Hematopoietic multipotent progenitor cell treated with erythropoietin and hydrocortisone succinate and interleukin-3 and kit ligand, for 15 days (in vitro differentiated cells): ENCODE measurements around the gene GLS.
A peak's percentile ranks its signal among the peaks of the same experiment; 100 is the strongest.

Experiments used
- DNase-seq: peaks from one replicate; pipeline ENCODE4 v3.0.0-alpha.2; 2015; ENCODE audit warnings: low spot score

The GLS gene

DNA sequence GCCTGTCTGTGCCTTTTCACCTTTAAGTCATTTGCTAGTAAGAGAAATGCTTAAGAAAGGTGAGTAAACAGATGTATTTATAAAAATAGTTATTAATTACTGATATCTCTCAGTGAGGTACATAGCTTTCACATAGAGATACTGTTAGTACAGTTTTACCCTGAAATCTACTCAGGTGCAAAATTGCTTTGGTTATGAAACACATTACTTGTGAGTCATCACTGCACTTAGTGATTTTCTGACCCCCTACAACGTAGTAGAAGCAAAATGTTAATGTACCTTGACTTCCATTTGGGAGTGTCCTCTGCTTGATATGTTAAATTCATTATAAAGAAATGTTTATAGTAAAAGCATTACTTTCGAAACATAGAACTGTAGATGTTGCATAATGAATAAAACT, 6.5 kb downstream of the GLS start:
- DNase-seq = no peak

DNA sequence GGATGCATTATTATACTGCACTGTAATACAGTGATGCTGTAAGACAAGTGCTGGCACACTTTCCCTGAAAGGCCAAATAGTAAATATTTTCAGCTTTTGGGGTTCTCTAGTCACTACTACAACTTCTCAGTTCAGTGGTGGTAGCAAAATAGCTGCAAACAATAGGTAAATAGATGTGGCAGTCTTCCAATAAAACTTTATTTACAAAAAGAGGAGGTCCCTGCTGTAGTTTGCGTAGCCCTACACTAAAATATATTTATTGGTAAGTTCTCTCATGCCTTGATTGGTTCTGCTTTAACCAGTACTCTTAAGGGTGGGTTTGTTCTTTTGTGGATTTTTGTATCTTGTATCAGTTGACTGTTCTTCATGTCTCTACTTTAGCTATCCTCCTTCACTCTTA, 7.8 kb downstream of the GLS start:
- no peak for DNase-seq

DNA sequence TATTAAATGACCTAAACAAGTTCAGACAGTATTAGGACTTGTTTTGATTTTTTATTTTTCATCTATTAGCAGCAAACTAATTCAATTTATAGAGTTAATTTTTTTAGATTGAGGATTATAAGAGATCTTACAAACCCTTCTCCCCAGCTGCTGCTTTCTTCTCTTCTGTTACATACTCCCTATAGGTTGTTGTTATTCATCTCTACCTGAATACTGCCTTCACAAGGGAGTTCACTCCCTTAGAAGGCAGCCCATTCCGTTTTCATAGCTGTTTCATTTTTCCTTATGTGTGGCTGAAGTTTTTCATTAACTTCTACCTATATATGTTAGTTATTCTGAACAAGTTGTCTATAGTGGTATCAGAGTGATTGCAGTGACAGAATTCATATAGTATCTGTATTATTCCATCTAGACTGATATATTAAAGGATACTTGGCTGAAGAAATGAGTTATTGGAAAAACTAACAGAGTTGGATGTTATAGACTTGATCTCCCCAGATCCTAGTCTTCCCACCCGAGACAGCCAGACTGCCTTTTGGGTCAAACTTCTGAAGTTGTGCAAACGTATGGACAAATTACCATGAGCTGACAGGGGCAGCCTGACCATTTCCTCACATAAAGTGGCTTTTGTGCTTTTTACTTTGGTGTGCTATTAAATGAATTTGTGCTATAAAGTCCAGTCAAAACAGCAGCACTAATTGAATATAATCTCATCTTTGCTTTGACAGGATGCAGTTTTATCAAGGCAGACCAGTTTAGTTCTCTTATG, 8.7 kb downstream of the GLS start:
- no peak for DNase-seq

DNA sequence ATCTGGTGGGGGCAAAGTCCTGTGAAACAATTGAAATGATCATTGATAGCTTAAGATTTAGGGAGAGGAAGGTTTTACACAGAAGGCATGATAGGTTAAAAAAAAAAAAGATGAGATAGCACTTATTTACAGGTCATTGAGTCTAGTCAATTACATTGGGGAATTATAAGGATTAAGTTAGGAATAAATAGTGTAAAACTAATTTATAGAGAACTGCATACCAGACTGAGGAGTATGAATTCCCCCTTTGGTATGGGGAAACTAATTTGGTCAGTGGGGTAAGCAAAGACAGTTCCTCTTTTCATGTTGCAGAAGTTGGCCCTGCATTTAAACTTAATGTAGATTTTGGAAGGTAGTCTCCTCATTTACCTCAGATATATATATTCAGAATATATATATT, 10.8 kb downstream of the GLS start:
- no peak for DNase-seq

DNA sequence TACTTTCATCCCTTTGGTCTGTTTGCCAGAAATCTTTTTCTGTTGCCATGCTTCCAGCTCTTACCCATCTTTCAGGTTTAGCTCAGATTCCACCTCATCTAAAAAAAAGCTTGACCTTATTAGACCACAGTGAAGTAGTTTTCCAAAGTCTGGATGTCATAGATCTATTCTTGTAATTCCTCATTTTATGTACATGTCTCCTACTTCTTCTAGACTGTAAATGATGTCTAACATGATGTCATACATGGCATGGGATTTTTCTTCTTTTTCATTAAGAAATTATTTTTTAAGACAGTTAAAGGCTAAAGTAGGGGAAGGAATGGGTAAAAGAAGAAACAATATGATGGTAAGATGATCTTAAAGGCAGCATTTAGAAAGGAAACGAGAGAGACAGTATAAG, 11.3 kb downstream of the GLS start:
- no peak for DNase-seq

DNA sequence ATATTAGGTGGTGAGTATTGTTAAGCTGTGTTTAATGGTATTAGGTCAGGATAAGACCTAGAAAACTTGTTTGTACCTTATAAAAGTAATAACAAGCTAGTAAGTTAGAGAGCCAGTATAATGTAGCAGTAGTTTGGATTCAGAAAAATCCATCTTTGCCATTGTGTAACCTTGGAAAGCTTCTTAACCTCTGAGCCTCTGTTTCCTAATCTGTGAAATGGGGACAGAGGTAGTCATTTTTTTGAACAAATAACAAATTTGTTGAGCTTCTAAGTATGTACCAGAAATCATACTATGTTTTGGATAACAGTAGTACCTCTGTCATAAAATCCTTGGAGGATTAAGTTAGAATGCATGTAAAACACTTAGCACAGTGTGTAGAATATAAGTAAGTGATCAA, 12.5 kb downstream of the GLS start:
- DNase-seq = no peak

DNA sequence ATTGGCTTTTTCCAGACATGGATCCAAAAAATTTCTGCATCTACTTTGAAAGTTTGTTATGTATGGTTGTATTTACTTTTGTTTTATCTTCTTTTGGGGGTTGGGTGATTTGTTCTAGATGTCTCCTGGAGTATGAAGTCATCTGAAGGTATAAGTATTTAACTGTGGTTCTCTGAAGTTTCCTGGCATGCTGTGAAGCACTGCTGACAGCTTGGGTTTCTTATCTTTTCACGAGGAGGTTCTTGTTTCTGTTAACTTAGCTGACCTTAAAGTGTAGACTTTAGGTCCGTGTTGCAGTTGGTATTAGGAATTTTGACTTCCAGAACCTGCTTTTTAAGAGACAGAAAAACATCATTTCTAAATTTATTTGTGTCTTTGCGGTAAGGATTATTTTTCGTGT, 15.9 kb downstream of the GLS start:
- DNase-seq = peak; percentile 29

DNA sequence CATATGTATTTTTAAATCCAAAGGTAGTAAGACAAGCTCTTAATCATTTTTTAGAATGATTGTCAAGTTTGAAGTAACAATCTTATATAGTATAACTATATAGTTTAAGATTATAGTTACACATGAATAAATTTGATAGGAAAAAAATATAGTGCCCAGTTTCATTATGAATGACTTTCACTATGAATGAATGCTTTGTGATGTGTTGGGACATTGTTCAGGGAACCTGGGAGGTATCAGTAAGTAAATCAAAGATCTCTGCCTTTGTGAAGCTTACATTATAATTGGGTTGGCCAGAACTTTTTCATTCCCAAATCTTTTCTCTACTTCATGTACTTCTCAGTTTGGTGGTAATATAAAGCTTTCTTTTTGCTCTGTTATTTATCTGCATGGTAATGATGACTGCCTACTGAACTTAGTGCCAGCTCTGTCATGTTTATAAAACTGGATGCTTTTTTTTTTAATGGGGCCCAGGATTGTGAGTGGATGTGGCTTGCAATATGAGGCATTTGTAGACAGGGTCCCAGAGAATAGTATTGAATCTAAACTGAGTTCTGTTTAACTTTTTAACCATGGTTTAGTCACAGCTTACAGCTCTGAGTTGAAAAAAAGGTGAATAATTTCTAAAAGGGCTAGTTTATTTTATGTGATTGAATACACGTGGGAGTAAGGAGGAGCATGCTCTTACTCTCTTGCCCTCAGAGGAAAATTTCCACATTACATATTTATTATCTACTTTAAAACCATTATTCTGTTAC, 23.3 kb downstream of the GLS start:
- no peak for DNase-seq

DNA sequence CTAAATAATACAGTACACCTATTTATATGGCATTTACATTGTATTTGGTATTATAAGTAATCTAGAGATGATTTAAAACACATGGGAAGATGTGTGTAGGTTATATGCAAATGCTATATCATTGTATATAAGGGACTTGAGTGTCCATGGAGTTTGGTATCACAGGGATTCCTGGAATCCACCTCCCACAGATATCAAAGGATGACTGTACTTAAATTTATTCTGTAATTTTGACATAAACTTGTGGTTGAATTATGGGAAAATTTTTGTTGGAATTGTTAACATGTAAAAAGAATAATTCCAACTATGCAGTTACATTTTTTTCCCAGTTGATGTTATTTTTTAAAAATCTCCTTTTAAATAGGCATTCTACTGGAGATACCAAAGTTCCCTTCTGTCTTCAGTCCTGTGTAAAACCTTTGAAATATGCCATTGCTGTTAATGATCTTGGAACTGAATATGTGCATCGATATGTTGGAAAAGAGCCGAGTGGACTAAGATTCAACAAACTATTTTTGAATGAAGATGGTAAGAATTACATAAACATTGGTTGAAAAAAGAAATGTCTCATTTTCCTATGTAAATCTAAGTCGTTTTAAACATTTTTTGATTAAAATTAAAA, 24.1 kb downstream of the GLS start:
- DNase-seq = no peak

DNA sequence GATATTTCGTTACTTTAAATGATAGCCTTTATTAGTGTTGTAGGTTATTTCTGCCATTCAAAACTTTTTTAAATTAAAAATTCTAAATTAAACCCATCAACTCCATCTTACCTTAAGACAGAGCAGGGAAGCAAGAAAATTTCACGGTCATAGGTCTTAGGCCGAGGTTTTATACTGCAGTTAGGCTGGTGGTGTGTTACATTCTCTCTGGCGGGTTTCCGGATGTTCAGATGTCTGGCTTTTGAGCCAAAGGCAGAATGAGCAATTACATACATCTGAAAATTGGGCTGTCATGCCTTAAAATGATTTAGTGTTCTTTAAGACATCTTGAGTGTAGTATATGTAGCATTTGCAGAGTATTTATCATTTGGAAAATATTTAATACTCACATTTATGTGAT, 27.9 kb downstream of the GLS start:
- no peak for DNase-seq

DNA sequence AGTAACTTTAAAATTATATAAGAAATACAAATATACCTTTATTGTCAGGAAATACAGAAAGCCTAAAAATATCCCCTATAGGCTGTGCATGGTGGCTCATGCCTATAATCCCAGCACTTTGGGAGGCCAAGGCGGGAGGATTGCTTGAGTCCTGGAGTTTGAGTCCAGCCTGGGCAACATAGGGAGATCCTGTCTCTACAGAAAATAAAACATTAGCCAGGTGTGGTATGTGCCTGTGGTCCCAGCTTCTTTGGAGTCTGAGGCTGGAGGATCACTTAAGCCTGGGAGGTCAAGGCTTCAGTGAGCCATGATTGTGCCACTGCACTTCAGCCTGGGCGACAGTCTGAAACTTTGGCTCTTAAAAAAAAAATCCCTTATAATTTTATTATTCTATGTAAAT, 29.1 kb downstream of the GLS start:
- no peak for DNase-seq

DNA sequence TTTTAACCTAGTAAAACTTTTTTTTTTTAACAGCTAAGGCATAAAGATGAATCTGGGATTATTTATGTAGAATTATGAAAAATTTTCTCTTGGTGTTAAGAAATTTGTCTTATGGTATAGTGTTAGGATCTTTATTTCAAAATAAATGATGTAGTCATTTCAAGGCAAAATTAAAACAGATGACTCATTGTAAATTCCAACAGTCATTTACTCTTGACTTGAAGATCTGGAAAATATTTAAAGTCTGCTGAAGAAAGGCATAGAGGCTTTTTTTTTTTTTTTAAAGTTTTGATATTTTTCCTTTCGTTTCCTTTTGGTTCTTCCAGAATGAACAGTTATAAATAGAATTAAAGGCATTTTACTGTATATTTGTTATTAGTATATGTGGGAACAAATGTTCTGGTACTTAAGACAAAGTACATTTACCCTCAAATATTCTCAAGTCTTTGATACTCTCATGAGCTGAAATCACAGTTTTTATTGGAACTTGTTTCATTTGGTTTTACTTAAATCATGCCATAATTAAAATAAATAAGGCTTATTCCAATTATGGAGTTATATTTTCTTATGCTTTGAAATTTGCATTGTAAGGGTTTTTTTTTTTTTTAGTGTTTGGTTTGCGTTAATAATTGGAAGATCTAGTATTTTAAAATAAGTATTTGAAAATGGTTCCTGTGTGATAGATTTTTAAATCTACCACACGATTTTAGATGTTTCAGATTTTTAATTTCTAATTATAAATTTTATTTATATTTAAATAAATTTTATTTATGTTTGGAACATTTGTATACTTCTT, 29.9 kb downstream of the GLS start:
- DNase-seq = no peak

DNA sequence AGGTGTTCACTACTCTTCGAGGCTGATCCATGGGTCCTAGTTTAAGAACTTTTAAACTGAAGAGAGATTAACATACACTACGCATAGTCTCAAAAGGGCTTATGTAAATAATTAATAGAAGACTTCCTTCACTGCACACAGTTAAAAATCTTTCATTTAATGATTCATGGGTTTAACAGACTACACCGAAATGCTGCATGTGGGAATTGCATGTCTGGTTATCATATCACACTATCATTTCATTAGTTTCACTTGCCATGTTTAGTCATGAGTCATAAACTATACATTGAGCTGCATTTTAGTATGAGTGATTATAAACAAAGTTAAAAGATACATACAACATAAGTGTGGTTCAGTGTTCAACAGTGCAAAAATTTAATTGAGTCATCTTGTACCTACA, 31.2 kb downstream of the GLS start:
- peak; percentile 10 for DNase-seq

DNA sequence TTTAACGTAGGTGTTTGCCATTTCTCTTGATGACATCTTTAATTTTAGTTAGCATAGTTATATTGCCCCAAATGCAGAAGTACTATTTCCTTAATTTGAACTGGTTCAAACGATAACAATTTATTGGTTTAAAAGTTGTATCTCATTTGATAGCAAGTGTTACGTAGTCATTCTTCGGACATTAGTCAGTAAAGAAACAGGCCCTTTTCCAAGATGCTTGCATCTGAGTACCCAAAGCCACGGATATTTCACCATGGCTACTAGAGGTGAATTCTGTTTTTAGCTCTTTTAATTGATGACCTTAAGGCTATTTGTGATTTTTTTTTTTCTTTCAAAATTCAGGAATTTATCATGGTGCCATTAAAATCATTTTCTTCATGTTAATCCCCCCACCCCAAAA, 32.1 kb downstream of the GLS start:
- no peak for DNase-seq

DNA sequence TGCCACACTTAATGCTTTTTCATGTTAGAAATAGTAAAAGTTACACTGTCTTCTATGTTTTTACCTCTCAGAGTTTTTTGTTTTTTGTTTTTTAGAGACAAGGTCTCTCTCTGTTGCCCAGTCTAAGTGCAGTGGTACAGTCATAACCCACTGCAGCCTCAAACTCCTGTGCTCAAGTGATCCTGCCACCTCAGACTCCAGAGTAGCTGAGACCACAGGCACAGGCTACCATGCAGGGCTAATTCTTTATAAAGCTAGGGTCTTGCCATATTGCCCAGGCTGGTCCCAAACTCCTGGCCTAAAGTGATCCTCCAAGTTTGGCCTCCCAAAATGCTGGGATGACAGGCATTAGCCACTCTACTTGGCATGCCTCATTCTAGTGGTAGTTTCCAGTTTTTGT, 33.1 kb downstream of the GLS start:
- no peak for DNase-seq

DNA sequence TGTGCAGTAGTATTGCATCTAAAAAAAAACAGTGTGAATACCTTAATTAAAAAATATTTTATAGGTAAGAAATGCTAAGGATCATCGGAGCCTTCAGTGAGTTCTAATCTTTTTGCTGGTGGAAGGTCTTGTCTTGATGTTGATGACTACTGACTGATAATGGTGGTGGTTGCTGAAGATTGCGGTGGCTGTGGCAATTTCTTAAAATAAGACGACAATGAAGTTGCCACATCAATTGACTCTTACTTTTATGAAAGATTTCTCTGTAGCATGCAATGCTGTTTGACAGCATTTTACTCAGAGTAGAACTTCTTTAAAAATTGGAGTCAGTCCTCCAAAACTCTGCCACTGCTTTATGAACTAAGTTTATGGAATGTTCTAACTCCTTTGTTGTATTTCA, 36.2 kb downstream of the GLS start:
- no peak for DNase-seq

DNA sequence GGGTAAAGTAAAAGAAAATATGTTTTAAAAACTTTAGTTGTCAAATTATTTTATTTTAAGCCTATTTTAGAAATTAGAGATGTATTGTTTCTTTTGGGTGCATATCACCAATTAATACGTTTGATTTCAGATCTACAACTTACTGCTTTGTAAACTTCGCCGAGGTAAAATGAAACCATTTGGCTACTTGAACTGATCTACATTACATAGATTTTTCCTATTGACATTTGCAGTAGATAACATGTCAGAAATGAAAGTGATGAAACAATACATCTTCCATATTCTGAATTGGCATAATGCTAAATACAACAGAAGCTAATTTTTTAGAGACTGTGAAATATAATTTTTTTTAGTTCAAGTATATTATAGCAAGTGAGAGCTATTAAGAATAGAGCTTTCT, 39.5 kb downstream of the GLS start:
- no peak for DNase-seq

DNA sequence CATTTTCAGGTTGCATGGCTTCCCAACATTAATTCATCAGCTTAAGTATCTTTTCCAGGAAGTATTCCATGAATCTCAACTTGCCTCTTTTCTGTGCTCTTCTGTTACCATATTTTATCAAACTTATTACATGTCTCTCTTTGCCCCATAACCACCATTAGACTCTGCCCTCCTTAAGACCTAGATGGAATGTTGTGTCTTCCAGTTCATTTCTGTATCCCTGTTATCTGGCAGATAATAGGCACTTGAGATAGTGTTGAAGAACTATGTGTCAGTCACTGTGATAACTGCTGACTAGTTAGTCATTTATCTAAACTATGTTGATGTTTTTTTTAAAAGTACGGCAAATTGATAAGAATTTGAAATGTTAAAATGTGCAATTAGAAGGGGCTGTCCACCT, 41.8 kb downstream of the GLS start:
- DNase-seq = no peak

DNA sequence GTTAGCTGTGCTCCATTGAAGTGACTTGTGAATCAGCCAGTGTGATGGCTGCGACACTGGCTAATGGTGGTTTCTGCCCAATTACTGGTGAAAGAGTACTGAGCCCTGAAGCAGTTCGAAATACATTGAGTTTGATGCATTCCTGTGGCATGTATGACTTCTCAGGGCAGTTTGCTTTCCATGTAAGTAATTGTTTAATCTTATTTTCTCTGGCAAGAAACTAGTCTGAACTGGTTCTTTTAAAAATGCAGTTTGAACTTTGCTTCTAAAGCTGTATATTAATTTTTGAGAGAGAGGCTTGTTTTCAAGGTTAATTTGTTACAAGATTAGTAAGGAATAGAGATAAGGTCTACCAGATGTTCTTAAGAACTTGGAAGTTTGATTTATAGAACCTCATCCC, 46.7 kb downstream of the GLS start:
- no peak for DNase-seq

DNA sequence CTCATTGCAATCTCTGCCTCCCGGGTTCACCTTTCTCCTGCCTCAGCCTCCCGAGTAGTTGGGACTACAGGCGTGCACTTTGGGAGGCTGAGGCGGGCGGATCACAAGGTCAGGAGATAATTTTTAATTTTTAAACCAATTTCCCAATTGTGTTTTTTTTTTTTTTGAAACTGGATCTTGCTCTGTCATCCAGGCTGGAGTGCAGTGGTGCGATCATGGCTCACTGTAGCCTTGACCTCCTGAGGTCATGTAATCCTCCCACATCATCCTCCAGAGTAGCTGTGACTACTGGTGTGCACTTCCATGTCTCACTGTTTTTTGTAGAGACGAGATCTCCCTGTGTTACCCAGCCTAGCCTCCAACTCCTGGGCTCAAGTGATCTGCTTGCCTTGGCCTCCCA, 49.3 kb downstream of the GLS start:
- DNase-seq = no peak

DNA sequence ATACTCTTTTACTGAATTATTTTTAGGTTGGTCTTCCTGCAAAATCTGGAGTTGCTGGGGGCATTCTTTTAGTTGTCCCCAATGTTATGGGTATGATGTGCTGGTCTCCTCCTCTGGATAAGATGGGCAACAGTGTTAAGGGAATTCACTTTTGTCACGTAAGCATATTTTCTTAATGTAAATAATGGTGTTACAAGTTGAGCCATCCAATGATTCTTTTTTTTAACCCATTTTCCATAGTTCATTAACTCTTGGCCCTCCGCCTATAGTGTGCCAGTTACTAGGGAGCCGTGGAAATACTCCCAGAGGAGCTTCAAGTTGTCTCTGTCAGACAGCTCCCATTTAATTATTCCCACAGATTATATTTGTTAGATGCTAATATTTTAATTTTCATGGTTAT, 49.8 kb downstream of the GLS start:
- no peak for DNase-seq

DNA sequence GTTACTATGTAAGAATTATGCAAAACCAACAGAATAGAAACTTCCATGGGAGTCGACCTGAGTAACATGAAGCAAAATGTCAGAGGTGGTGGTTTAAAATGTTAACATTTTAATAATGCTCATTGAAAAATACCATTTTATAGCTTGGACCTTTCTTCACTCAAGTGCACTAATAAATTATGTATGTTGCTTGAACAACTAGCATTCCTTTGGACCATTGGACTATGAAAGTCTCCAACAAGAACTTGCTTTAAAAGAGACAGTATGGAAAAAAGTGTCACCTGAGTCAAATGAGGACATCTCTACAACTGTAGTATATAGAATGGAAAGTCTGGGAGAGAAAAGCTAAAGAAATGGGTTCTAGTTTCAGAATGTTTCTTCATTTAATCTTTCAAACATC, 51.9 kb downstream of the GLS start:
- no peak for DNase-seq

DNA sequence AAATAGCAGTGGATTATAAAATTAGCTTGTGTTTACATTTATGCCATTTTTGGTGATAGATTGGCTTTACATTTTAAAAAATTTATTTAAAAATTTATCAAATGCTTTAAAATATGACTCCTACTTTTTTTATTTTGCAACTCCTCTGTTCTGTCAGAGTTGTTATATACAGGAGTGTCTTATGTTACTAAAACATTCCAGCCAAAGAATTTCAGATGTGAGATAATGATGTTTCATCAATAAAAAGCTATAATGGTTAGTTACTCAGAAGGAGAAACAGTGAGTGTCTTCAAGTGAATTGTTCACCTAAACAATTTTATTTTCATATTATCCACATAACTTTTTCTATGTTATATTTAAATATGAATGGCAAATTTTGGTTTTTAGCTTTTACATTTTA, 52.7 kb downstream of the GLS start:
- no peak for DNase-seq
